ENCODE results near the gene NR5A1.

NR5A1 gene

DNA sequence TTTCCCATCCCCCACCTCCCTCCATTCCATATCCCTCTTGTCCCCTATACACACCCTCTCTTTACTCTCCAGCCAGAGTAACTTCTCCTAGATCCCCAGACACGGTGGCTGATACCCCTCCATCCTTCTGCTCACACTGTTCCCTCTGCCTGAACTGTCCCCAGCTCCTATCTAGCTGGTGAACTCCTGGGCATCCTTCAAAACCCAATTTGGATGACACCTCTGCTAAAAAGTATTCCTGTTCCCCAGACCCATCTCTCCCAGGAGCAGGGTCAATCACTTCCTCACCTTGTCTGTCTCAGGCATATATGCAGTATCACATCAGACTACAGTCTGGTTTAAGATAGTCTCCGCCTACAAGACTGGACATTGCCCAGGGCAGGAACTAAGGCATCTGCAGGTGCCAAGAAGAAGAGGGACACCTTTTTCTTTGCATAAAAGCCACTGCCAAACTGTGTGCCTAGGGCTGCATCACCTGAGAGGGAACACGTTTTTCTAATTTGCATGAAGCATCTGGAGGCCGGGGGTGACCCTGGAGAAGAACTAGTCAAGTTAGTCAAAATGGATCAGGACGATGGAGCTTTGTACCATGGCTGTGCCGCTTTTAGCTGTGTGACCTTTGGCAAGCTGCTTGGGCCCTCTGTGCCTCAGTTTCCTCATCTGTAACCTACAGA is 27.1 kb downstream of the NR5A1 start:
- DNase-seq: no peak

DNA sequence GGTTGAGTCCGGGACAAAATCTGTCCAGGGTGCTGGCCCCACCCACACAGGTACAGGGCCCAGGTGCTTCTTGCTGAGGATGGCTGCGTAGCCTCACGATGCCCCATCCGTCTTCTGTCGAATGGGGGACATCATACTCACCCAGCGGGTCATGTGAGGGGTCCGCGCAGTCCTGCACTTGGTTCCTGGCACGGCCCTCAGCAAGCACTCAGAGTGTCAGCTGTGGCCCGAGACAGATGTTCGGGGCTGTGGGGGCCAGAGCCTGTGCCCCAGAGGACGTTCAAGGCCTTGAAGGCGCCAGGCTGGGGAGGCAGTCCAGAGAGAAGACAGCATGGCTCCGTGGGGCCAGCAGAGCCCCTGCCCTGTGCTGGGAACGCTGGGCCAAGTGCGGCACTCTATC is 27.8 kb downstream of the NR5A1 start:
- DNase-seq: no peak

DNA sequence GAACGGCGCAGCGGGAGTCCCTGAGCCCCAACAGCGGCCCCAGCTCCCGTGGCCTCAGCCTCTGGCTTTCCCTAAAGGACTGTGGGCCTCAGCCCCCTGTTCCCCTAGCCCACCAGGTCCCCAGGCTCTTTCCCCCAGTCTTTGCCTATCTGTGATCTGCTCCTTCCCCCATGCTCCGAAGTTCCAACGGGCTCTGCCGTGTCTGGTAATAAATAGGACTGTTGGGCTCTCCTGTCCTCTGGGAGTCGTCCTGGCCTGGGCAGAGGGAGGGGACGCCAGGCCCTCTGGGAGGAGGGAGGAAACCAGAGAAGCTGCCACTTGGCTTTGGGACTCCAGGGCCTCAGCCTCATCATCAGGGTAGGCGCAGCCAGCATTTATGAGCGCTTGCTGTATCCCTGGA is 28.8 kb downstream of the NR5A1 start:
- DNase-seq: no peak

DNA sequence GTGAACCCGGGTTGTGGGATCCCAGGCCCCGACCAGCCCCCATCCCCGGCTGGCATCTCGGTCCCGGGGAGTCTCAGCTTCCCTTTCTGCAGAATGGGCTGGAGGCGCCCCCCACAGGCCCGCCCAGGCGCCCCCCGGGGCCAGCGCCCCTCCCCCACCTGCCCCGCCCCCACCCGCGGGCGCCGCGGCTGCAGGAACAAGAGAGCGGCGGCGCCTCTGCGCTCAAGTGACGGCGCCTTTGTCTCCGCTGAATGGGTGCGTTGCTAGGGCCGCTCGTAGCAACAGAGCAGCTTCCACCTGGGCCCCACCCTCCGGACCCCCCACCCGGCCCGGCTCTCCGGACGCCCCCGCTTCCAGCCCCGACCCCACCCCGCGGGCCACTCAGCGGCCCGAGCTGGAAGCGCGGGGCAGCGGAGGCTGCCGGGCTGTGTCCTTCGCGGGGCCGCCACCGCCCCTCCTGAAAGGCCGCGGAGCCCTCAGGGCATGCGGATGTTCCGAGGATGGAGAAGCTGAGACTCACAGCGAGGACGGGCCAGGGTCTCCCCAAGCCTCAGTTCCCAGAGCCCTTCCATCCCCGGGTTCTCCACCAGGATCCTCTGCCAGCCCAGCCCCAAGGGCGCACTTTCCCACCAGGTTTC is 29.4 kb downstream of the NR5A1 start:
- peak; percentile 4 for DNase-seq

DNA sequence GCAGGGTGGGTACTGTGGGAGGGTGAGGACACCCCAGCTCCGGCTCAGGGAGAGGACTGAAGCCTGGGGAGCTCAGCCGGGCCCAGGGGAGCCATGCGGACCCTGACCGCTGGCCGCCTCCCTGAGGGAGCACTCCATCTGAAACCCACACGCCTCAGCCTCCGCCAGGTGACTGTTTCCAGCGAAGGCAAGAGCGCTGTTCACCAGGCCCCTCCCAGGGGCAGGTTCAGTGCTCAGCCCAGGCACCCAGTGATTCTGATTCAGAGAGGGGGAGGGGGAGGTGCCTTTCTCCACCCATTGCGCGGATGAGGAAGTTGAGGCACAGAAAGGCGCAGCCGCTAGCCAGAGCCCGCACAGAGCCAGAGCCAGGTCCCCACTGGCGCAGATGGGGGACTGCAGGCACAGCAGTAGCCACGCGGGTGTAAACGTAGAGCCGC is 30.0 kb downstream of the NR5A1 start:
- DNase-seq: peak; percentile 21

DNA sequence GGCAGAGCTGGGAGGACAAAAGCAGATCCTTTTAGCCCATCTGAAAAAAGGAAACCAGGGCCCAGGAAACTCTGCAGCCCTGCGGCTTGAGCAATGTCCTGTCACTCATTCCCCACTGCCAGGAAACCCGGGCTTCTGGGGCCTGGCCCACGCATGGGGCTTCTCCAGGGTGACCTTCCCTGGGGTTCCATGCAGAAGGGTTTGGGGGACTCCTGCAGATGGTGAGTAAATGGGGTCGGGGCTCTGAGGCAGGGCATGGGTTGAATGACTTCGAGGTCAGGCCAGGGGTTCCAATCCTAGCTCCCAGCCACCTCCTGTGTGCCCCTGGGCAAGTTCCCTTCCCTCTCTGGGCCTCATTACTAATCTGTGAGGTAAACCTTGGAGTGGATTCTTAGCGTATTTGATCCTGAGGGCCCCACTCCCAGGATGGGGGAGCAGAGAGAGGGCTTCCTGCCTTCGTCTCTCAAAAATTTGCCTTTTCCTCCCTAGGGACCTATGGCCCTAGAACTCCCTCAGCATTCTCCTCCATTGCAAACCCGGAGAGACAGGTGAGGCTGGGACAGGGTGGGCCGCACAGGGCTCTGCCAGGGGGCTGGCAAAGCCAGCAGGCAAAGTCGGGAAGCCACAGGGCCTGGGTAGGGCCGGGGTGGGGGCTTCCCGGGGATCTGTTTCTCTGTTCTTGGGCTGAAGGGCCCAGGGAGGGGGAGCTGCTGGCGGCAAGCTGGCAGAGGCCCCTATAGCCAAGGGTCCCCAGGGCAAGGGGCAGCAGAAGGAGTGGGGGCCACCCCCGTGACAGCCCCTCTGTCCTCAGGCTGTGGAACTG is 31.1 kb downstream of the NR5A1 start:
- DNase-seq: no peak

DNA sequence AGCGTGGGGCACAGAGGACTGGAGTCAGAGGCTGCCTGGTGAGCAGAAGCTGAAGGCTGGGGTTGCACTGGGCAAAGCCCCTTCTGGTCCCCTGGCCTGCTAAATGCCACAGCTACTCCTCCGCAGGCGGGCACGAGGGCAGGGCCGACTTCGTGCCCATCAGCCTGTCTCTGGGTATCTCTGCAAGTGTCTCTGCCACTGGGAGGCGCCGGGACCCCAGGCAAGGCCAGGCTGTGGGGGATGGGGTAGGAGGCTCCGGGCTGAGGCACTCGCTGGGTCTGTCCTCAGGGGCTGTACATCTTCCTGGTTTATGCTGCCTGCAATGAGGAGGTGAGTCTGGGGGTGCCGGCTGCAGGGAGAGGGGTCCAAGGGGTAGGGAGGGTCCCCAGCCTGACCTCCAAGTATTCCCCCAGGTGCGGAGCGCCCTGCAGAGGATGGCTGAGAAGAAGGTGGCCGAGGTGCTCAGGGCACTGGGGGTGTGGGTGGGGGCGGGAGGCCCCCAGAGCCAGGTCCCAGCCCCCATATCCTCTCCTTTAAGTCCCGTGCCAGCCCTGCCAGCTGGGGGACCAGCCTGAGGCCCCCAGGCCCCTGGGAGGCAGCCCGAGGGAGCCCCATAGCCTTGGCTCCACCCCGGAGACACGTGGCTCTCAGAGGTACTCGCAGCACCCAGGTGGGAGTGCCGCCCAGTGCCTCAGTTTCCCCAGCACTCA is 31.9 kb downstream of the NR5A1 start:
- DNase-seq: no peak

DNA sequence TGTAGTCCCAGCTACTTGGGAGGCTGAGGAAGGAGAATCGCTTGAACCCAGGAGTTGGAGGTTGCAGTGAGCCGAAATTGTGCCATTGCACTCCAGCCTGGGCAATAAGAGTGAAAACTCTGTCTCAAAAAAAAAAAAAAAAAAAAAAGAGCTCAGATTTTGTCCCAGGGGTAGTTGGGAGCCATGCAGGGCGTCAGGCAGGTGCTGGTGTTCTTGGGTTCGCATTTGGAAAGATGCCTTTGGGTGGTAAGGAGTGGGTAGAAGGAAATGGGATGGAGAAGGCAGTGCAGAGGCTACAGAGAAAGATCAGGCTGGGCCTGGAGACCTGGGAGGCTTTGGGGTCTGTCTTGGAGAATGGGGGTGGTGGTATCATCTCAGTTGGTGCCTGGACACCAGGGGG is 33.0 kb downstream of the NR5A1 start:
- no peak for DNase-seq

DNA sequence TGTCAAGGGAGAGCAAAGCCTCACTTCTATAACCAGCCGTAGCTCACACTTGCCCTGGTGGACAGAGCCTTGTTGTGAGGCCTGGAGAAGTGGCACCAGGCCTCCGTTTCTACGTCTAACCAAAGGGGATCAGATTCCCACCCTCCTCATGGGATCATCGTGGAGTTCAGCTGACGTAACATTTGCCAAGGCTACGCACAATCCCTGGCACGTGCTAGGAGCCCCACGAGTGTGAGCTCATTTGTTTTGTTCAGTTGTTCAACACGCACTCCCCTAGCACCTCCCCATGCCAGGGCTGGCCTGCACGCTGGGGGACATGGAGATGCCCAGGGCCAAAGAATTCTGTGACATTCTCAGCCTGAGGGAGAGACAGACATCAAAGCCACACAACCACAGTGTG is 33.9 kb downstream of the NR5A1 start:
- DNase-seq: no peak

DNA sequence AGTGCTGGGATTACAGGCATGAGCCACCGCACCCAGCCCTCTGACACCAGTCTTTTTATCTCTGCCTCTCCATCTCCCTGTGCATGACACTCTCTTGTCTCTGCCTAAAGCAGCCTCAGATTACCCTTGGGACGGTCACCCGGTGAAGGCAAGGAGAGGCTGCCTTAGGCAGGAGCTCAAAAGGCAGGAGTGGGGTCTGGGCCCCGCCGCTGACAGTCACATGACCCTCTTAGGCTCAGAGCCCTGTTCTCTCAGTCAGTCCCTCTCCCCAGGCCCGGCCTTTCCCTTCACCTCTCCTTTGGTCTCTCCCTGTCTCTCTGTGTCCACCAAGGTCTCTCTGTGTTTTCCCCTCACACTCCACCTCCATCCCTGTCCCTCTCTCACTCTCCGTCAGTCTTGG is 34.4 kb downstream of the NR5A1 start:
- DNase-seq: no peak

DNA sequence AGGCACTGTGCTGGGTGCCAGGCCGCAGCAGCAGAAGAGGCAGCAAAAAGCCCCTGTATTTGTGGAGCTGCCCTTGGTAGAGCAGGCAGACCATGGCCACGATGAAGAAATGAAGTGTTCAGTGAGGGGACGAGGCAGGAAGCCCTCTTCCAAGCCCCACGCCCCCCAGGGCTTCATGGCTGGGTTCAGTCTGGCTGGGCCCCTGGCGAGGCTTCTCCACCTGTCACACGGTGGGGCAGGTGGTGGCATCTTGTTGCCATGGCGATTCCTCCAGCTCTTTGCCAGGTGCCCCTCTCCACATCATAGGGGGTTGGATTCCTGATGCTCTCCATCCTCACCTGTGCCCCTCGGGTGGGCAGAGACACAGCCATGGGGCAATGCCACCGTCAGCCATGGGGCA is 35.4 kb downstream of the NR5A1 start:
- no peak for DNase-seq

DNA sequence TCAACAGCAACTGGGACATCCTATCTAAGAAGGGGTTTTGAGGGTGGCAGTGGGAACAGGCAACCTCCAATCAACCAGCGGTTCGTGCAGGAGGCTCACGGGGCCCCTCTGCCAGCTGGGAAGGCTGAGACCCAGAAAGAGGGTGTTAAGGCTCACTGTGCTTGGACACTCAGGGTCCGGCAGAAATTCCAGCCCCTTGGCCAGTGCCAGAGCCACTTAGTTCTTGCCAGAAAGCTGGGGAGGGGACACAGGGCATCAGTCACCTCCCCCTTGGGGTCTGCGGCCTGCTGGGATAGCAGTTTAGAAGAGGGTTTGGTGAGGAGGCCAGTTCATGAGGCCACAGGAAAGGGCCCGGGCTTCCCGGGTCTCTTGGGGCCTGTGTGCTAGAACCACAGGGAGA is 36.5 kb downstream of the NR5A1 start:
- DNase-seq: no peak

DNA sequence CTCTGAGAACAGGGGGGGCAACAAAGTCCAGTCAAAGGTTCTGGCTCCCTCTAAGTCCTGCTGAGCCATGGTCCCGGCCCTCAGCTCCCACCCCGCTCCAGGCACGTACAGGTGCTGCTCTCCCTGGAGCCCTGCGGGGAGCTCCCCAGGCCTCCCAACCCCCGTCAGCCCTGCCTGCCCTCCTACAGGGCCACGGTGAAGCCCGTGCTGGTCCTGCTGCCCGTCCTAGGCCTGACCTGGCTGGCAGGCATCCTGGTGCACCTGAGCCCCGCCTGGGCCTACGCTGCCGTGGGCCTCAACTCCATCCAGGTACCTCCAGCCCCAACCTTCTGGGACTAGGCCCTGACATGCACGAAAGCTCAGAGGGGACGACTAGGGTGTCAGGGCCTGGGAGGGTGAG is 36.9 kb downstream of the NR5A1 start:
- no peak for DNase-seq

DNA sequence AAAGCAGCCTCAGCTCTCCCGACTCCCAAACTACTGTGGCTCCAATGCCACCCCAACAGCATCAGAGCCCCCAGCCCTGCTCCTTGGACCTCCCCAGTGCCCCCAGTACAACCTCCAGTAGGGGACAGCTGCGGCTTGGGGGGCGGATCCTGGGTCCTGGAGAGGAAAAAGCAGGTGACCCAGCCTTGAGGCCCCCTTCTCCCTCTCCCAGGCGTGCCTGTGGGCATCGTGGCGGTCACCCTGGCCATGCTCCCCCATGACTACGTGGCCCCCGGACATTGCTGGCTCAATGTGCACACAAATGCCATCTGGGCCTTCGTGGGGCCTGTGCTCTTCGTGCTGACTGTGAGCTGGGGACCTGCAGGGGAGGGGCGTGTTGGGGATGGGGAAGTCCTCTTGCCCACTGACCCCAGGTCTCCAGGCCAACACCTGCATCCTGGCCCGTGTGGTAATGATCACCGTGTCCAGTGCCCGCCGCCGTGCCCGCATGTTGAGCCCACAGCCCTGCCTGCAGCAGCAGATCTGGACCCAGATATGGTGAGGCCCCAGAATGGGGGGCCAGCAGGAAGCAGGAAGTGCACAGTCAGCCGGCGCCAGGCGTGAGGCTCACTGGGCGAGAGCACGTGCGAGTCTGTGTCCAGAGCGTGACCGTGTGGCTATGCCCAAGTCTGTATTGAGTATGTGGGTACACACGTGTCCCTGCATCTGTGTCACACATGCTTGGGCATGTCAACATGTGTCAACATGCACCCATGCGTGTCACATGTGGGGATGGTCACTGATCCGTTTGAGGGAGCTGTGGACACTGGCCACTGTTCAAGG is 38.0 kb downstream of the NR5A1 start:
- DNase-seq: no peak

DNA sequence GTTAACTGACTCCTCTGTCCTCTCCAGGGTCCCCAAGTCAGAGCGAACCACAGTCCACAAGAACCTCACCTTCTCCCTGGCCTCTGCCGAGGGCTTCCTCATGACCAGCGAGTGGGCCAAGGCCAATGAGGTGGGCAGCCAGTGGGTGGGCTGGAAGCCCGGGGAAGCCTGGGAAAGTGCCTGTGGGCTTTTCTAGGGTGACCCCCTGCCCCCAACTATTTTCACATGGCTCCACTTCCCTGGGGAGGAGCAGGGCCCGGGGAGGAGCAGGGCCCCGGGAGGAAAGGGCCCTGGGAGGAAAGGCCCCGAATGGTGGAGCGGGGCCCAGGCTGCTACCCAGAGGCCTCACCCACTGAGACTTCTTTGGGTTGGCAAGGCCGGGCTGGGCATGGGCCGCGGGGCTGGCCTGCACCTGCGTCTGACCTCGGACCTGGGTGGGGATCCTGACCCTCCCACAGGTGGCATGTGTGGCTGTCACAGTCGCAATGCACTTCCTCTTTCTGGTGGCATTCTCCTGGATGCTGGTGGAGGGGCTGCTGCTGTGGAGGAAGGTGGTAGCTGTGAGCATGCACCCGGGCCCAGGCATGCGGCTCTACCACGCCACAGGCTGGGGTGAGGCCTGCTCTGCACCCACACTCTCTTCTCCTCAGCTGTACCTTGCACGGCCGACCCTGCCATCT is 39.0 kb downstream of the NR5A1 start:
- no peak for DNase-seq

DNA sequence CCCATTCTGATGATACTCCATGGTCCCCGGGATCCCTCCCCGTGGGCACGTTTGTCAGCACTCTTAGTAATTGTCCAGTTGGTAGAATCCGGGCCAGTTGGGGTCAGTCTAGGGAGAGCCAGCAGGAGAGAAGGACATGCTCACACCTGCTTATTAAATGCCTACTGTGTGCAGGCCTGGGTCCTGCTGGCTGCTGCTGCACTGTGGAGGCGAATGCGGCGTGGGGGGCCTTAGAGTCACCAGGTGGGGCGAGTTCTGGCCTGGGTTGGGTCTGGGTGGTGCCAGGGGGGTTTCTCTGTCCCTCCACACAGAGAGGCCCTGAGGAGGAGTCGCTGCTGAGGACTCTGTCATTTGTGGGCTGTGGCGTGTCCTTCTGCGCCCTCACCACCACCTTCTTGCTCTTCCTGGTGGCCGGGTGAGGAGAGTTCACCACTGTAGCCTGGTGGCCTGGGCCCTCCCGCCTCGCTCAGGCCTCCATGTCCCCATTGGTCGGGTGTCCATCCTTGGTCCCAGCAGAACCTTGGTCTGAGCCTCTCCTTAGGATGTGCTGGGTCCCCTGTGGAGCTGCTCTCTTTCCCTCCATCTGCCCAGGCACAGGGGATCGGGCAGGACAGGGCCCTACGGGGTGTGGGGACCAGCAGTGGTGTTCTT is 39.7 kb downstream of the NR5A1 start:
- no peak for DNase-seq

DNA sequence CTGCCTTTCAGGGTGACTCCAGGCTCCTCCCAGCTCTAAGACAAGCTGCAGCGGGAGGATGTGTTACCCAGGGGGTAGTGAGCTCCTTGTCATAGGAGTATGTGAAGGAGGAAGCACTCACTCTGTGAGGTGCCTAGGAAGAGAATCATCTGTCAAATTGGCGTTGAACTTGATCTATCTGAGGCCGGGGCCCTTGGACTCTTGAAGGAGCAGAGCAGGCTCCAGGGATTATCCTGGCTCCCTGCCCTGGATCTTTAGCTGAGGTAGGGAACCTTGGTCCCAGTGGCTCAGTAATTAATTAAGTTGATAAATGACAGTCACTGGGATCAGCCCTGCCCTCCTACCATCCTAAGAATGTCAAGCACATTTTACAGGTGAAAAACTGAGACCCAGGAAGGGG is 41.5 kb downstream of the NR5A1 start:
- DNase-seq: no peak

DNA sequence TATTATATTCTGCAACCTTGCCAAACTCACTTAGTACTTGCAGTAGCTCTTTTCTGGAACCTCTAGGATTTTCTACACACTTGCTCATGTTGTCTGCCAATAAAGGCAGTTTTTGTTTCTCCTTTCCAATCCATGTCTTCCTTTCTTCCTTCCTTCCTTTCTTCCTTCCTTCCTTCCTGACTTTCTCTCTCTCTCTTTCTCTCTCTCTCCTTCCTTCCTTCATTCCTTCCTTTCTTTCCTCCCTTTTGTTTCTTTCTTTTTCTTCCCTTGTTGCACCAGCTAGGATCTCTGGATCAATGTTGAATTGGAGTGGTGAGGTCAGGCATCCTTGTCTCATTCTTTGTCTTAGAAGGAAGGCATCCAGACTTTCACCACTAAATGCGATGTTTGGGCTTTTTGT is 44.5 kb downstream of the NR5A1 start:
- no peak for DNase-seq

DNA sequence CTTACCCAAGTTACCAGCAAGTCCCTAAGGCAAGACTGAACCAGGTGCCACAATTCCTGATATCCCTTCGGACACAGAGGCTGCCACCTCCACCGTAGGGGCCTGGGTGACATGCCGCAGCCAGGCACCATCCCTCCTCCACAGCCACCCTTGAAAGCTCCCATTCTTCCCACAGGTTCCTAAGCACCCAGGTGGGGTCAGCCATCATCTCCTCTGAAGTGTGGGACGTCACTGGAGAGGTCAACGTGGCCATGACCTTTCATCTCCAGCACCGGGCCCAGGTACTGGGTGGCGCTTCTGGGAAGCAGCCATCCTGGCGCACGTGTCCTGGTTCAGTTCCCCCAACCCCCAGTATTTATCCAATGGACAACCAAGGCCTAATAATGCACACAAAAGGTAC is 48.8 kb downstream of the NR5A1 start:
- no peak for DNase-seq

DNA sequence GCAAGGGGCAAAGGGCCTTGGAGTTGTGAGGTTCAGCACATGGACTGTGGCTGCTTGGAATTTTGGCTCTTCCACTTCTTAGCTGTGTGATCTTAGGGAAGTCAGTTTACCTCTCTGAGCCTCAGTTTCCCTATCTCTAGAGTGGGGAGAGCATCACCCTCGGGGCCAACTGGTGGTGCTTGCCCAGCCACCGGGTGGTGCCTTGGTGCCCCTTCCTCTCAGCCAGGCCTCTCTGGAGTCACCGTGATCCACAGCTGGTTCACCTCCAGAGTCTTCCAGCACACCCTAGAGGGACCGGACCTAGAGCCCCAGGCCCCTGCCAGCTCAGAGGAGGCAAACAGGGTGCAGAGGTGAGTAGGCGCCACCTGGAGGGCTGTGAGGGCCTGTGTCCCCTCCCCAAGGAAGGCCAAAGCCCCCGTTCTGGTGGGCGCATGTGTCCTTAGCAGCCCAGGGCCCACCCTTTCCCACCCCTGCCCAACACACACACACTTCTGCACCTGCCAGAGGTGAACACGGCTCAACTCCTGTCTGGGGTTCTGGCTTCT is 49.2 kb downstream of the NR5A1 start:
- no peak for DNase-seq

Data from DMS79 (cell line).